ENCODE measurements around the gene UQCRC2. TPM values are rescaled to one million over a fixed set of nuclear protein-coding genes. Genes with fewer than 3 reads are reported as not detected.

UQCRC2 gene
- total RNA-seq, 2 donors from 2014 or later: 79.5 to 122 TPM

- no peak for ATAC-seq (ENCODE audit: insufficient number of reproducible peaks, low FRiP score, low read depth)
- H3K27me3 ChIP-seq (replicated peaks; ENCODE audit: insufficient read depth): no peaks in the 10 kb centered on the region
- H3K9me3 ChIP-seq: no peaks in the 10 kb centered on the region
- TF ChIP-seq, protein P1, sequence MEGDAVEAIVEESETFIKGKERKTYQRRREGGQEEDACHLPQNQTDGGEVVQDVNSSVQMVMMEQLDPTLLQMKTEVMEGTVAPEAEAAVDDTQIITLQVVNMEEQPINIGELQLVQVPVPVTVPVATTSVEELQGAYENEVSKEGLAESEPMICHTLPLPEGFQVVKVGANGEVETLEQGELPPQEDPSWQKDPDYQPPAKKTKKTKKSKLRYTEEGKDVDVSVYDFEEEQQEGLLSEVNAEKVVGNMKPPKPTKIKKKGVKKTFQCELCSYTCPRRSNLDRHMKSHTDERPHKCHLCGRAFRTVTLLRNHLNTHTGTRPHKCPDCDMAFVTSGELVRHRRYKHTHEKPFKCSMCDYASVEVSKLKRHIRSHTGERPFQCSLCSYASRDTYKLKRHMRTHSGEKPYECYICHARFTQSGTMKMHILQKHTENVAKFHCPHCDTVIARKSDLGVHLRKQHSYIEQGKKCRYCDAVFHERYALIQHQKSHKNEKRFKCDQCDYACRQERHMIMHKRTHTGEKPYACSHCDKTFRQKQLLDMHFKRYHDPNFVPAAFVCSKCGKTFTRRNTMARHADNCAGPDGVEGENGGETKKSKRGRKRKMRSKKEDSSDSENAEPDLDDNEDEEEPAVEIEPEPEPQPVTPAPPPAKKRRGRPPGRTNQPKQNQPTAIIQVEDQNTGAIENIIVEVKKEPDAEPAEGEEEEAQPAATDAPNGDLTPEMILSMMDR (IDR thresholded peaks at IDR 0.05): no peak
- DNase-seq (ENCODE audit: low spot score): no peak
- peaks cover 9 to 24% of the 10 kb centered on the region in 2 donors for H3K4me1 ChIP-seq (ENCODE audit: control insufficient read depth in 1 of 2, low read depth in 2 of 2)
- peak overlapping the region; percentile 90 for H3K4me3 ChIP-seq
- no peaks in the 10 kb centered on the region for H3K36me3 ChIP-seq
- no peak overlapping the region for H3K27ac ChIP-seq
Observed at GRCh38 chr16:22008215-22009059, 55.3 kb downstream of the UQCRC2 start.

DNA sequence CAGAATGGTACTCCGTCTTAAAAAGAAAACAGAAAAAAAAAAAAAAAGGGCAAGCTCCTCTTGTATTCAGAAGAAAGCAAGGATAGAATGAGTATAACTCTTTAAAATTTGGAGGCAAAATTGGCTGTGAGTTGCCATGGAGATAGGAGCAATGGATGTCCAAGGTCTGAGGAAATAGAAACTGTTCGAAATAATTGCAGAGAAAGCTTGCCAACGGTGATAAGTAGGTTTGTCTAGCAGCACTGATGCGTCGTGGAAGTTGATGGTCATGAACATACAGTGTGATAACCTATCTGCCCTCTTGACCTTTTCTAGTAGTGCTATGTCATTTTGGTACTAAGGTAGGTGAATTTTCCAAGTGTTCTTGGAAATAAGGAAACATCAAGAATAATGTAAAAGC is 57.7 kb downstream of the UQCRC2 start:
- Histone ChIP-seq H3K4me3 (no peak overlapping the region), H3K9me3 (no peaks in the 10 kb centered on the region), H3K27me3 (replicated peaks; ENCODE audit: insufficient read depth) (no peaks in the 10 kb centered on the region), H3K36me3 (no peaks in the 10 kb centered on the region), H3K4me1 (ENCODE audit: control insufficient read depth in 1 of 2, low read depth in 2 of 2) (peaks cover 9 to 24% of the 10 kb centered on the region in 2 donors), H3K27ac (no peak overlapping the region)
- DNase-seq (ENCODE audit: low spot score): no peak
- ATAC-seq (ENCODE audit: insufficient number of reproducible peaks, low FRiP score, low read depth): no peak
- TF ChIP-seq, protein P1 (IDR thresholded peaks at IDR 0.05): no peak

DNA sequence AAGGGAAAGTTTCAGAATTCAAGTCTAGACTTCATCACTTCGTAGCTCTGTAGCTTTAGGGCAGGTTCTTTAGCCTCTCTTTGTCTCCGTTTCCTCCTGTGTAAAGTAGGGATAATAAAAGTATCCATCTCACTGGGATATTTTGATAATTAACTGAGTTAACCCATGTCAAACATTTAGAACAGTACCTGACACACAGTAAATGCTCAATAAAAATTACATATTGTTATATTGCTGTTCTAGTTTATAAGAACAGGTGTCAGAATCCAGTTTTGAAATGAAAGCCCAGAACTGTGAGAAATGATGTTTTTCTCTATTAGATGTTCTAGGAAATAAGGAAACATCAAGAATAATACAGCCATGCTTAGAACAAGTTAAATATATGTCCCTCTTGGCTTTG is 59.1 kb downstream of the UQCRC2 start:
- Histone ChIP-seq H3K9me3 (no peaks in the 10 kb centered on the region), H3K36me3 (no peaks in the 10 kb centered on the region), H3K27me3 (replicated peaks; ENCODE audit: insufficient read depth) (no peaks in the 10 kb centered on the region), H3K4me1 (ENCODE audit: control insufficient read depth in 1 of 2, low read depth in 2 of 2) (peaks cover 9 to 17% of the 10 kb centered on the region in 2 donors), H3K27ac (no peak overlapping the region), H3K4me3 (no peak overlapping the region)
- no peak for ATAC-seq (ENCODE audit: insufficient number of reproducible peaks, low FRiP score, low read depth)
- TF ChIP-seq, protein P1 (IDR thresholded peaks at IDR 0.05): no peak
- no peak for DNase-seq (ENCODE audit: low spot score)

- Histone ChIP-seq H3K27me3 (replicated peaks; ENCODE audit: insufficient read depth) (no peaks in the 10 kb centered on the region), H3K9me3 (no peaks in the 10 kb centered on the region), H3K4me1 (ENCODE audit: control insufficient read depth in 1 of 2, low read depth in 2 of 2) (peaks cover 9 to 16% of the 10 kb centered on the region in 2 donors), H3K27ac (no peak overlapping the region), H3K4me3 (no peak overlapping the region), H3K36me3 (no peaks in the 10 kb centered on the region)
- no peak for ATAC-seq (ENCODE audit: insufficient number of reproducible peaks, low FRiP score, low read depth)
- DNase-seq (ENCODE audit: low spot score): no peak
- TF ChIP-seq, protein P1 (IDR thresholded peaks at IDR 0.05): no peak
Observed at GRCh38 chr16:22013486-22013885, 60.3 kb downstream of the UQCRC2 start.

GRCh38 chr16:22014271-22014873 is 61.2 kb downstream of the UQCRC2 start:
- TF ChIP-seq, protein P1 (IDR thresholded peaks at IDR 0.05): no peak
- Histone ChIP-seq H3K27me3 (replicated peaks; ENCODE audit: insufficient read depth) (no peaks in the 10 kb centered on the region), H3K36me3 (no peaks in the 10 kb centered on the region), H3K4me3 (no peak overlapping the region), H3K27ac (no peak overlapping the region), H3K9me3 (no peaks in the 10 kb centered on the region), H3K4me1 (ENCODE audit: control insufficient read depth in 1 of 2, low read depth in 2 of 2) (peaks cover under 1 to 8% of the 10 kb centered on the region in 2 donors)
- DNase-seq (ENCODE audit: low spot score) (no peak), ATAC-seq (ENCODE audit: insufficient number of reproducible peaks, low FRiP score, low read depth) (no peak)
